Activated CD8-positive, alpha-beta memory T cell treated with anti-CD3 and anti-CD28 coated beads, Interleukin-2, amount 50 U/mL, for 1 hour (primary cell): ENCODE data around the gene BOC.
"Not testable (repeated sequence)": the region's sequence is repeated elsewhere in the genome, so short reads cannot be mapped to it uniquely, and the experiment has no call there.

ENCODE experiments used
- DNase-seq: peaks from one replicate; pipeline ENCODE4 v3.0.0-alpha.2; 2020; ENCODE audit errors: extremely low read depth

The BOC gene, protein sequence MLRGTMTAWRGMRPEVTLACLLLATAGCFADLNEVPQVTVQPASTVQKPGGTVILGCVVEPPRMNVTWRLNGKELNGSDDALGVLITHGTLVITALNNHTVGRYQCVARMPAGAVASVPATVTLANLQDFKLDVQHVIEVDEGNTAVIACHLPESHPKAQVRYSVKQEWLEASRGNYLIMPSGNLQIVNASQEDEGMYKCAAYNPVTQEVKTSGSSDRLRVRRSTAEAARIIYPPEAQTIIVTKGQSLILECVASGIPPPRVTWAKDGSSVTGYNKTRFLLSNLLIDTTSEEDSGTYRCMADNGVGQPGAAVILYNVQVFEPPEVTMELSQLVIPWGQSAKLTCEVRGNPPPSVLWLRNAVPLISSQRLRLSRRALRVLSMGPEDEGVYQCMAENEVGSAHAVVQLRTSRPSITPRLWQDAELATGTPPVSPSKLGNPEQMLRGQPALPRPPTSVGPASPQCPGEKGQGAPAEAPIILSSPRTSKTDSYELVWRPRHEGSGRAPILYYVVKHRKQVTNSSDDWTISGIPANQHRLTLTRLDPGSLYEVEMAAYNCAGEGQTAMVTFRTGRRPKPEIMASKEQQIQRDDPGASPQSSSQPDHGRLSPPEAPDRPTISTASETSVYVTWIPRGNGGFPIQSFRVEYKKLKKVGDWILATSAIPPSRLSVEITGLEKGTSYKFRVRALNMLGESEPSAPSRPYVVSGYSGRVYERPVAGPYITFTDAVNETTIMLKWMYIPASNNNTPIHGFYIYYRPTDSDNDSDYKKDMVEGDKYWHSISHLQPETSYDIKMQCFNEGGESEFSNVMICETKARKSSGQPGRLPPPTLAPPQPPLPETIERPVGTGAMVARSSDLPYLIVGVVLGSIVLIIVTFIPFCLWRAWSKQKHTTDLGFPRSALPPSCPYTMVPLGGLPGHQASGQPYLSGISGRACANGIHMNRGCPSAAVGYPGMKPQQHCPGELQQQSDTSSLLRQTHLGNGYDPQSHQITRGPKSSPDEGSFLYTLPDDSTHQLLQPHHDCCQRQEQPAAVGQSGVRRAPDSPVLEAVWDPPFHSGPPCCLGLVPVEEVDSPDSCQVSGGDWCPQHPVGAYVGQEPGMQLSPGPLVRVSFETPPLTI

DNA sequence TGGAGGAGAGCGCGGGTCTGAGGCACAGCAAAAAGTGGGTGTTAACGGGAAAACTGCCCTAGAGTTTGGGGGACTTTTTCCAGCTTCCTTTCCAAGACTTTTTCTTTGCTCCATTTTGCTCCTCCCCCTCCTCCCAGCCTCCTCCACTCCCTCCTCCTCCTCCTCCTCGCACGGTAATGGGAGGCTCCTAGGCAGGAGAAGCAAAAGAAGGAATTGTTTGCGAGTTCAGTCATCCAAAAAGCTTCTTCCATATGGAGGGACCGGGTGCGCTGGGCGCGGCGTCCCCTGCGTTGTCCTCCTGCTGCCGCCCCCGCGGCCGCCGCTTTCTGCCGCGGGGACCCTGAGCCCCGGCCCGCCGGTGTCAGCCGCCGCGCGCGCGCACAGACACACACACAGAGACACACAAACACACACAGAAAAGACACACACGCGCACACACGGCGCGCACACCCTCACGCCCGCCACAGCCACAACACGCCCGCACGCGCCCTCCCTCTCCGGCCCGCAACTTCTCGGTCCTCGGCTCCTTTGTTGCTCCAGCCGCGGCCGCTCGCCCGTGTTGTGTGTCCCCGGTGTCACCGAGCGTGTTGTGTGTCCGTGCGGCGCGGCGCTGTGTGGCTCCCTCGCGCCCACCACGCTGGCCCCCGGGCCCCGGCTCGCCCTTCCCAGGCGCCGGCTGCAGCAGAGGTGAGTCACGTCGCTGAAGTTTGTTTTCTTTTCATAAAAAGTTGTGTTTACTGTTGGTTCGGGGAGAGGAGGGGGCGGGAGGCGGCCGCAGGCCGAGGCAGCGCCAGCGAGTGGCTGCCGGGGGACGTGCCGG, at the start of gene BOC:
Gene BOC (plus strand): TSS at position 228 of the 820 bp plus-strand sequence. CDS start 38,246 bp downstream, outside the sequence.
- no peak for DNase-seq

GRCh38 chr3:113161661-113162060, 49.7 kb upstream of the BOC start:
- DNase-seq, result no peak

DNA sequence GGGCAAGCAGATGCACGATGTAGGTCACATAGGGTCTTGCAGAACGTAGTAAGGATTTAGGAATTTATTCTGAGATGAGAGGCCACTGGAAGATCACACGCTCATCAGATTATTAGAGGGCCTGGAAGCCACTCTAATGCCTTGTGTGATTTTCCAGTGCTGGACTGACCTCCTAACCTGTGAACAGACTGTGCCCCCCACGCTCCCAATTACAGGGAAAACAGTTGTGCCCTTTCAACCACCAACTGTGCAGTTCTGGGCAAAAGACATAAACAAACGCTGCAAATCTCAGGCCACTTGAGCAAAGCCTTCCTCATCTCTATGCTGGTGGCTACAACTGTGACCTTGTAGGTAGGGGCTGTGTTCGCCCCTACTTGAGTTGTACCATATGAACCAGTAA, 48.2 kb upstream of the BOC start:
- DNase-seq, result no peak

- DNase-seq, result no peak
These were observed 45.5 kb upstream of the BOC start for GRCh38 chr3:113165841-113166240.

DNA sequence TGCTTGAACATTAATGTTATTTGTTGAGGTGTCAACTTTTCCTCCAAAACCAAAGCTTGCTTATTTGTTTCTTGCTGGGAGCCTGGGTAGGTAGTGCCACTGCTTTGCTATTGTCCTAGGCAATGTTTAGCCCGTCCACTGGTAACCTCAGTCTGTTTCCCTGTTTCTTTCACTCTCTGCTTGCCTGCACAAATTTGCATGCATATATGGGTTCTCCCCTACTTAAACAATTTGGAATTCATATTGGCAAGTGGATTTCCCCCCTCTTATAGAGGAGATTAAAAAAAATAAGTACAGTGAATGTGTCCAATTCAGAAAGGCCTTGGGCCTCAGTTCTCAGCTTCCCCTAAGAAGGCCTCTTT, 45.0 kb upstream of the BOC start:
- DNase-seq, result no peak

DNA sequence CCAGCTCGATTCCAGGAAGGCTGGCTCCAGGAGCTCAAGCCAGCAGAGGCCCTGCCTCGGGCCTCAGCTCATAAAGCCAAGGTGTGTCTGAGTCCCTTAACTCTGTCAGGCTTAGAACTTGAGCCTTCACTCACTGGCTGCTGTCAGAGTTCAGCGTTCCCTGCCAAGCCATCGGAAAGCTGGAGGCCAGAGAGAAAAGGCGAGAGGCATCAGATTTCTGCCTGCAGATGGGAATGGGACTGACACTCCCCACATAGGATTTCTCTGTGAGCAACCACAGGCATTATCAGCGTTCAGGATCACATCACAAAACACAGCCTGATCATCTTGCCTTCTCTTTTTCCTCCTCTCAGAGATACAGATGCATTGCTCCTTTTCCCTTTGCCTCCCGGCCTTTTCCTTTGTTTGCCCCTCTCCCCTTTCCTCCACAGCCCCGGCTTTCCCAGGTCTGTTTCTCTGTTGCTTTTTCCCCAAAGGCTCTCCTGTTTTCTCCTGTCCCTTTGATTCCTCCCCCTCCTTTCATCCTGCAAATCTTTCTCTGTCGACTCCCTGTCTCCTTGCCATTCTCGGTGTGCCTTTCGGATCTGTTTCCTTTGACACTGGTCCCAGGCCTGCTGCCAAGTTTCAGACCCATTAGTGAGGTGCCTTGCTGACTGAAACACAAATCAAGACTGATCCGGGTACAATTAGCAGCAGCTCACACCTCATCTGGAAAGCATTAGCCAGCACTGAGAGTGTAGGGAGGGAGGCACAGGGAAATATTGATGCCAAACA, 44.5 kb upstream of the BOC start:
- no peak for DNase-seq

- no peak for DNase-seq
These were observed 43.2 kb upstream of the BOC start for GRCh38 chr3:113167825-113168801.

DNA sequence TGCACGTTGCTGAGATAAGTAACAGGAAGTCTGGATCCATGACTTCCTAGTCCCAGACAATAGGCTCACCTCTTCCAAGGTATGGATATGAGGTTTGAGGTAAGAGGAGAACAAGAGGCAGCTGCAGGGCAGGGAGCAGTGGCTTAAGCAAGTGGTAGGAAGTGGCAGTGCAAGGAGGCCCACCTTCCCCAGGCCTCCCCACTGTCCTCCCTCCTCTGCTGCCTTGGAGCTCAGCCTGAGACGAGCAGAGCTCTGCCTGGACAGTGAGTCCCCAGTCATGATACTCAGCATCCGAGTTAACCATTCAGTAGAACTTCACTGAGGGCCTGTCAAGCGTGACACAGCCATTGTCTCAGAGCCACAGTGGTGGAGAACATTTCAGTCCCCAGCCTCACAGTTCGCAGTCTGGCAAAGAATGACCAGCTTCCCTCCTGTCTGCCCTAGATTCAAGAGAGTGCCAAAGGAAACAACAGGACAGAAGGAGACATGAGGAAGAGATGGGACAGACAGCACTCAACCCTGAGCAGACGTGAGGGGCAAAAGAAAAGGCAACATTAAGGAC, 41.4 kb upstream of the BOC start:
- DNase-seq, result no peak

- no peak for DNase-seq
These were observed 40.6 kb upstream of the BOC start for GRCh38 chr3:113170771-113171170.

GRCh38 chr3:113171675-113172300, 39.6 kb upstream of the BOC start:
- DNase-seq, result not testable (repeated sequence)

DNA sequence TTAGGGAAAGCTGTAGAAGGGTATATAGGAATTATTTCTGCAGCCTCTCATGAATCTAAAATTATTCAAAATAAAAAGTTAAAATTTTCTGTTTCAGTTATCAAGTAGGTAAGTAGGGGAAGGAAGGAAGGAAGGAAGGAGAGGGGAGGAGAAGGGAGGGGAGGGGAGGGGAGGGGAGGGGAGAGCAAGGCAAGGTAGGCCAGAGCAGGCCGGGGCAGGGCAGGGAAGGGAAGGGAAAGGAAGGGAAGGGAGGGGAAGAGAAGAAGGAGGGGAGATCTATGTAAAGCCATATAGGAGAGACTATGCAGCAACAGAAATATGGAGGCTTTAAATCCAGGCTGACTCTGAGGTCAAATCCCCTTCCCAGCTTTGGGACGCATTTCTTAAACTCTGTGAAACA, 38.3 kb upstream of the BOC start:
- no peak for DNase-seq

DNA sequence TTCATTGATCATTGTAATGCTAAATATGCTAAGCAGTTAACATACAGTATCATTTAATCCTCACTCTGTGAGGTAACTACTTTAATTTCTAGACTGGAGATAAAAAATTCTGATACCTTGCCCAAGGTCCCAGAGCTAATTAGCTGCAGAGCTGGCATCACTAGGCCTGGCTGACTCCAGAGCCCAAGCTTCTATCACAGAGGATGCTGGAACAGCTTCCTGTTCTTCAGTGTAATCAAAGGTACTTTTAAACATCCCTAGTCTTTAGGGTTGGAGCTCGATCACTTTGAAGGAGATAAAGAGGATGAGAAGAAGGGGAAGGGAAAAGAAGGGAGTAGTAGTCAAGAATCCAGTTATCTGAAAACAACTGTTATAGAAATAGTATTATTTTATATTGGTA, 37.1 kb upstream of the BOC start:
- no peak for DNase-seq

- no peak for DNase-seq
These were observed 36.4 kb upstream of the BOC start for GRCh38 chr3:113174801-113175485.

DNA sequence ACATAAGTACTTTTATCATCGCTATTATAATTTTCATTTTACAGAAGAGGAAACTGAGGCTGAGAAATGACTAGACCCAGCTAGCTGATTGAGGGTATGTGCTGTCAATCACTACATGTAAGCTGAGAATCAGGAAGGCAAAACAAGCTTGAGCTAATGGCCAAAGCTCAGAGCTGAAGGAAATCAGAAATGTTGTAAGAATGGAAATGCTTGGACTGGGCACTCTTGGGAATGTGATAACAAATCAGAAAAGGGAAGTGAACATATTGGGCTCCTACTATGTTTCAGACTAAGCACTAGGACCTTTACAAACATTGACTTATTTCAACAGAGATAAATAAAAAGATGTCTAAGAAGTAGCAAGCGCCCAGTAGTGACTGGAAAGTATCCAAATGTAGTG, 33.8 kb upstream of the BOC start:
- no peak for DNase-seq

DNA sequence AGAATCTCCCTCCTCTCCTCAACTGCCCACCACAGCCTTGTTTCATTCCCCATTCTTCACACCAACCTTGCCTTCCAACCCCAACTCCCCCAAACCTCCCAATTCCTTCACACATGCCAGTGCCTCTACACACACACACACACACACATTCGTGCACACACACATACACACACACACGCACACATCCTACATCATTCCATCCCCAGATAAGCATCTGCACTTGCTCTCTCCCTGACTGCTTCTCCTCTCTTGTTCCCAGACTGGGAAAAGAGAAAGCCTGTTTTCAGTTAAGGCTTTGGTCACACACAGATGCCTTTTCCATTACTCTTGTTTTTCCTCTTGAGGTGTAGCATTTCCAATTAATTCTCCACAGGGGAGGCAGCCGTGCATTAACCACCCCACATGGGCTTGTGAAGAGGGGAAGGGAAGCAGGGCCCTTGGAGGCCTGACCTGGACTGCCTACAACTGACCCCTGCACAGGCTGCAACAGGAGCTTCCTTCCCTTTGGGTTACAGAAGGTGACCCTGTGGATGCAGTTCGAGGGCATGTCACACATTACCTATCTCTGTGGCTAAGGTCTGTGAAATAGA, 32.0 kb upstream of the BOC start:
- DNase-seq, result no peak

GRCh38 chr3:113183748-113184661, 27.4 kb upstream of the BOC start:
- no peak for DNase-seq
